ENCODE data around the gene SBK2.

The SBK2 gene

DNA sequence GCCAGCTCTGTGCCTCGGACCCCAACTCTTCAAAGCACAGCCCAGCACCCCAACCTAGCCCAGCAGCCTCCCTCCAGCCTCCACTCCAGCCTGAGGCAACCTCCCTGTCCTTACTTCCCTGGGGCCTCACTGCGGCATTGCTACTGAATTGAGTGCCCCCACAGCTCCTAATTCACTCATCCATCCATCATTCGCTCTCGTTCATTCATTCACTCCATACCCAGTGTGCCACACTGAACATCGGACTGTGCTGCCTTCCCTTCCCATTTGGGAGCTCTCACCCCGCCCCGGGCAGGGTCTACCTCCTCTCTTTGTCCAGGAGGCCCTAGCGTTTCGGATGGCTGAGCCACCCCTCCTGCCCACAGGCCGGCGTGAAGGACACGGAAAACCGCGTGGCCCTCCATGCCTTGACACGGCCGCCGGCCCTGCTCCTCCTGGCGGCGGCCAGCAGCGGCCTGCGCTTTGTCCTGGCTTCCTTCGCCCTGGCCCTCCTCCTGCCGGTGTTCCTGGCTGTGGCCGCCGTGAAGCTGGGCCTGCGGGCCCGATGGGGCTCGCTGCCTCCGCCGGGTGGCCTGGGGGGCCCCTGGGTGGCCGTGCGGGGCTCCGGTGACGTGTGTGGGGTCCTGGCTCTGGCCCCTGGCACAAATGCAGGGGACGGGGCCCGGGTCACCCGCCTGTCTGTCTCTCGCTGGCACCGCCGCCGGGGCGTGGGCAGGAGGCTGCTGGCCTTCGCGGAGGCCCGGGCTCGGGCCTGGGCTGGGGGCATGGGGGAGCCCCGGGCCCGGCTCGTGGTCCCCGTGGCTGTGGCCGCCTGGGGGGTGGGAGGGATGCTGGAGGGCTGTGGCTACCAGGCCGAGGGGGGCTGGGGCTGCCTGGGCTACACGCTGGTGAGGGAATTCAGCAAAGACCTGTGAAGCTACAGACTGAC is 50.6 kb downstream of the SBK2 start:
- DNase-seq = peak; percentile 57

DNA sequence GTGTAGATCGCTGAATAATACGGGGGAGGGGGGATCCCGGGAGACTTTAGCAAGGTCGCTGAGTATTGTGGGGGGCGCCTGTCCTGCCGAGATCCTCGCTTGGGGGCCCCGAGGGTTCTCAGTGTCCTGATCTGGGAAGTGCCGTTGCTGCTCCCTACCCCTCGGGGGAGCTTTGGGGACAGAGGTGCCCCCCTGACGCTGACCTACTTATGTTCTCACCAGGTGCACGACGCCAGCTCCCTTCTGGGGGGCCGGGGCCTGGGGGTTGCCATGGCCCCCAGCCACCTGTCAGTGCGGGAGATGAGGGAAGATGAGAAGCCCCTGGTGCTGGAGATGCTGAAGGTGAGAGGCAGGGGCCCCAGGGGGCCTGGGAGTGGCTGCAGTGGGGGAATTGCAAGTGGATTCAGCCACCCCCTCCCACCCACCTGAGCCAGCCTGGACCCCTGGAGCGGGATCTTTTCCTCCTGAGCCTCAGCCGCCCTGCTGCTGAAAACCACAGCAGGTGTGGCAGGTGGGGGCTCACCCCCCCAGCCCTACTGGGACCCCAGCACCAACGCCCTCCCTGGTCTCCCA is 51.4 kb downstream of the SBK2 start:
- peak; percentile 64 for DNase-seq

DNA sequence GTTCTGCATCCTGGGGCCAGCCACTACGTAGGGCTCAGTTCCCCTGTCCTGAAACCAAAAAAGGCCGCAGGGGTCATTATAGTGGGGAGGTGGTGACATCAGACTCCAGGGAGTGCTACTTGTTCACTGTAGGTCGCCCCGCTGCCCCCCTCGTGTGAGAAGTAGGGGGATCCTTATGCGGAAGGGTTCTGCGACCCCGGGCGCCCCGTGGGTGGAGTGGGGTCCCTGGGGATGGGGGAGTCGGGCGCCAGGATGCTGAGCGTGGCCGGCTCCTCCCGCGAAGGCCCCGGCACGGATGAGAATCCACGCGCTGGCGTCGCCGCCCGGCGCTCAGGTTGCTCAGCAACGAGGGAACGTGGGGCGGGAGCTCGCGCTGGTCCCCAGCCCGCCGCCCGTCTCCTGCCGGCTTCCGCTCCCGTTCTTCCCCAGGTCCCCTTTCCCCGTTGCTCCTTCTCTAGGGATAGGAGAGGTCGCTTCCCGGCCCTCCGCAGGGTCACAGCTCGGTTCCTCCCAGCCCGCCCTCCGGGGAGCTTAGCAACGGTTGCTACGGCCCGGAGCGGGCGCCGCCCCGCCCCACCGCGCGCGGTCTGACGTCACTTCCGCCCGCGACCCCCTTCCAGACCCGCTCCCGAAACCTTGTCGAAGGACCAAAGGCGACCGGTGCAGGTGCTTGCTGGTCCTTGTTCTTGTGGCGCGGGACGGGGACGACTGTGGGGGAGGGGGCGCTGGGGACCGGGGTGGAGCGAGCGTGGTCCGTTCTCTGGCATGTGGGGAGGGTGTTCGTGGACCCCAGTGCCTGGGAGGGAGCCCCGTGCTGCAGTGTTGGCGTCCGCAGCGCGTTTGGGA is 52.1 kb downstream of the SBK2 start, which contains the start of gene NAT14:
Gene NAT14, plus strand, starts transcription at position 596 of the 846 bp plus-strand sequence. CDS start 521 bp downstream, outside the sequence.
- DNase-seq = peak; percentile 89

DNA sequence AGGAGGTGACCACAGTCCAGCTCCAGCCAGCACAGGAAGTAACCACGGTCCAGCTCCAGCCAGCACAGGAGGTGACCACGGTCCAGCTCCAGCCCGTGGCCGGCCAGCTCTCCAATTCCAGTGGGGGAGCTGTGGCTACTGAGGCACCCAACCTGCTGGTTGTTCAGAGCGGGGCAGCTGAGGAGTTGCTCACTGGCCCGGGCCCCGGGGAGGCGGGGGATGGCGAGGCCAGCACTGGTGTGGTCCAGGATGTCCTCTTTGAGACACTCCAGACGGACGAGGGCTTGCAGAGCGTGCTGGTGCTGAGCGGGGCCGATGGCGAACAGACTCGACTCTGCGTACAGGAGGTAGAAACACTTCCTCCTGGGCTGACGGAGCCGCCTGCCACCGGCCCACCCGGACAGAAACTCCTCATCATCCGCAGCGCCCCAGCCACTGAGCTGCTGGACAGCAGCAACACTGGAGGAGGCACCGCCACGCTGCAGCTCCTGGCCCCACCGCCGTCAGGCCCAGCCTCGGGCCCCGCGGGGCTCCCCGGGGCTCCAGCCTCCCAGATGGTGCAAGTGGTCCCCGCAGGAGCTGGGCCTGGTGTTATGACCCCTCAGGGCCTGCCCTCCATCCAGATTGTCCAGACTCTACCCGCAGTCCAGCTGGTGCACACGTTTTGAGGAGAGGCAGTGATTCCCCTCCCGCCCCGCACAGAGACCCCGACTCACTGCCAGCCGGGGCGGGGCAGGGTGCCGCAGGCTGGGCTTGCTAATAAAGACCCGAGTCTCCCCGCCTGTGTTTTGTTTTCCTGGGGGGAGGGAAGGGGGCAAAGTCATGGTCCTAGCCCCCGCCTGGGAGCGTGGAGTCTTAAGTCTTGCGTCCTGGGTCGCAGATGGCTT is 53.0 kb downstream of the SBK2 start:
- no peak for DNase-seq

DNA sequence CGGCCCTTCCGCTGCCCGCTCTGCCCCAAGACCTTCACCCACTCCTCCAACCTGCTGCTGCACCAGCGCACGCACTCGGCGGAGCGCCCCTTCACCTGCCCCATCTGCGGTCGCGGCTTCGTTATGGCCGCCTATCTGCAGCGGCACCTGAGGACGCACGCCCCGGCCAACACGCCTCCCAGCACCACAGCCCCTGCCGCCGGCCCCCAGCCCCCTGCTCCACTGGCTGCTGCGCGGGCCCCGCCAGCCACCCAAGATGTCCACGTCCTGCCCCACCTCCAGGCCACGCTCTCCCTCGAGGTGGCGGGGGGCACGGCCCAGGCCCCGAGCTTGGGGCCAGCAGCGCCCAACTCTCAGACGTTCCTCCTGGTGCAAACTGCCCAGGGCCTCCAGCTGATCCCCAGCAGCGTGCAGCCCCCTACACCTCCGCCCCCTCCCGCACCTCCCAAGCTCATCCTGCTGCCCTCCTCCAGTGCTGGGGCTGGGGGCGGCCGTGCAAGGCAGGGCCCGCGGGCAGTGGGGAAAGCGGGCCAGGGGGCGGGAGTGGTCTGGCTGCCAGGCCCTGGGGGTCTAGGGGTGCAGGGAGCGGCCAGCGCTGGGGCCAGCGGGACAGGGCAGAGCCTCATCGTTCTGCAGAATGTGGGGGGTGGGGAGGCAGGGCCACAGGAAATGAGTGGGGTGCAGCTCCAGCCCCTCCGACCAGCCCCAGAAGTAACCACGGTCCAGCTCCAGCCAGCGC is 53.8 kb downstream of the SBK2 start:
- DNase-seq = no peak

DNA sequence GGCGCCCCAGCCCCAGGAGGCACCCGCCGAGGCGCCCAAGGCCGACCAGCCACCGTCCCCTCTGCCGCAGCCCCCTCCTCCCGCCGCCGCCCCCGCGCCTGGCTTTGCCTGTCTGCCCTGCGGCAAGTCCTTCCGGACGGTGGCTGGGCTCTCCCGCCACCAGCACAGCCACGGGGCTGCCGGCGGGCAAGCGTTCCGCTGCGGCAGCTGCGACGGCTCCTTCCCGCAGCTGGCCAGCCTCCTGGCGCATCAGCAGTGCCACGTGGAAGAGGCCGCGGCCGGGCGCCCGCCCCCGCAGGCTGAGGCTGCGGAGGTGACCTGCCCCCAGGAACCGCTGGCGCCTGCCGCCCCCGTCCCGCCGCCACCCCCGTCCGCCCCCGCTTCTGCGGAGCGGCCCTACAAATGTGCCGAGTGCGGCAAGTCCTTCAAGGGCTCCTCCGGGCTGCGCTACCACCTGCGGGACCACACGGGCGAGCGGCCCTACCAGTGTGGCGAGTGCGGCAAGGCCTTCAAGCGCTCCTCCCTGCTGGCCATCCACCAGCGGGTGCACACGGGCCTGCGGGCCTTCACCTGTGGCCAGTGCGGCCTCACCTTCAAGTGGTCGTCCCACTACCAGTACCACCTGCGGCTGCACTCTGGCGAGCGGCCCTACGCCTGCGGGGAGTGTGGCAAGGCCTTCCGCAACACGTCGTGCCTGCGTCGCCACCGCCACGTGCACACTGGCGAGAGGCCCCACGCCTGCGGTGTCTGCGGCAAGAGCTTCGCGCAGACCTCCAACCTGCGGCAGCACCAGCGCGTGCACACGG is 54.6 kb downstream of the SBK2 start:
- DNase-seq = no peak

DNA sequence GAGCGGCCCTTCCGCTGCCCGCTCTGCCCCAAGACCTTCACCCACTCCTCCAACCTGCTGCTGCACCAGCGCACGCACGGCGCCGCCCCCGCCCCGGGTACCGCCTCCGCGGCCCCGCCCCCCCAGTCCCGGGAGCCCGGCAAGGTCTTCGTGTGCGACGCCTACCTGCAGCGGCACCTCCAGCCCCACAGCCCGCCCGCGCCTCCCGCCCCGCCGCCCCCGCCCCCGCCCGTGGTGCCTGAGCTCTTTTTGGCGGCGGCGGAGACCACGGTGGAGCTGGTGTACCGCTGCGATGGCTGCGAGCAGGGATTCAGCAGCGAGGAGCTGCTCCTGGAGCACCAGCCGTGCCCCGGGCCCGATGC is 55.2 kb downstream of the SBK2 start:
- no peak for DNase-seq

DNA sequence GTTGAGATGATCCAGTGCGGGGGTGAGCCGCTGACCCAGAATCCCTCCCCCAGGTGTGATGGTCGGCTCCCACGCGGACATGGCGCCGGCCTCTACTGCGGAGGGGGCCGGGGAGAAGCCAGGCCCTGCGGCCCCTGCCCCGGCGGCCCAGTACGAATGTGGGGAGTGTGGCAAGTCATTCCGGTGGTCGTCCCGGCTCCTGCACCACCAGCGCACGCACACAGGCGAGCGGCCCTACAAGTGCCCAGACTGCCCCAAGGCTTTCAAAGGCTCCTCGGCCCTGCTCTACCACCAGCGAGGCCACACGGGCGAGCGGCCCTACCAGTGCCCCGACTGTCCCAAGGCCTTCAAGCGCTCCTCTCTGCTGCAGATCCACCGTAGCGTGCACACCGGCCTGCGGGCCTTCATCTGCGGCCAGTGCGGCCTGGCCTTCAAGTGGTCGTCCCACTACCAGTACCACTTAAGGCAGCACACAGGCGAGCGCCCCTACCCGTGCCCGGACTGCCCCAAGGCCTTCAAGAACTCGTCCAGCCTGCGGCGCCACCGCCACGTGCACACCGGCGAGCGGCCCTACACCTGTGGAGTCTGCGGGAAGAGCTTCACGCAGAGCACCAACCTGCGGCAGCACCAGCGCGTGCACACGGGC is 55.7 kb downstream of the SBK2 start:
- DNase-seq = peak; percentile 44

DNA sequence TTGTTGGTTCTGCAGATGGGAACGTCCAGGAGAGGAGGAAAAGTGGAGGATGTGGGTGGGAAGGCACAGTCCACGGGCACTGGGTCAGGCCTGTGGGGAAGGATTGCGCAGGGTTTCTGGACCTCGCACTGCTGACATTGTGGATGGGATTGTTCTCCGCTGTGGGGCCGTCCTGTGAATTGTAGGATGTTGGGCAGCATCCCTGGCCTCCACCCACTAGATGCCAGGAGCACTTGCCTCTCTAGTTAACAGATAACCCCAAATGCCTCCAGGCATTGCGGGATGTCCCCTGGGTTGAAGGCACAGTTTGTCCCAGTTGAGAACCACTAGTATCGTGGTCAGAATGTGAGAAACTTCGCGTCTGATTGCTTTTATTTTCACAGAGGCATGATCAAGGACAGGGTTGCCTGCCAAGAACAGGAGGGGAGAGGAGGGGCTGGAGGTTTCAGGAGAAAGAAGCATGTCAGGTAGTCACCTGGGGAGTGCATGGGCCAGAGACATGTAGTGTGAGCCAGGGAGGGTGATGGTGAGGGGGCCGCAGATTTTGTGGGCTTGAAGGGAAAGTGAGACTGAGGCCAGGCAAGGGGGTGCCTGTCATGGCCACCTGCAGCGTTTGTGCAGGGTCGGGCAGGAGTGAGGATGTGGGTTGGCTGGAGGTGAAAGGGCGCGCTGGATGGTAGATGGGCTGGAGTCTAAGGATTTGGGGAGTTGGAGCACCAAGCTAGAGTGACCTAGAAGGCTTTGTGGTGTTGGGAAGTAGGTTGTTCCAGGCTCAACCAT is 57.3 kb downstream of the SBK2 start:
- DNase-seq = no peak

DNA sequence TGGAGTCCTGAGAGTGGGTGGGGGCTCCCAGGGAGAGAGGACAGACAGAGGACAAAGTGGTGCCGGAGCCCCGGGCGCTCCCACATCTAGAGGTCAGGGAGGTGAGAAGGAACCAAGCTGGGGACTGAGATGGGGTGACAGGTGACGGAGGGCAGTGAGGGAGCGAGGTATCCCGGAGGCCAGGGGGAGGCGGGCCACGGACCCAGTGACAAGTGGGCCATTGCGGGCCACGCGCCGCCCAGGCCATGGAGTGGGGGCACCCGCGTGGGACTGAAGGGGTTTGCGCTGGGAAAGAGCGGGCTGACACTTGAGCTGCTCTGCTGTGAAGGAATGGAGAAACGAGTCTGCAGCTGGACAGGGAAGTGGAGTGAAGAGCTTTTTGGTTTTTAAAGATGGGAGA is 57.9 kb downstream of the SBK2 start:
- no peak for DNase-seq
